A549 (cell line): ENCODE results near the gene PPP6R3. TPM values are rescaled to one million over a fixed set of nuclear protein-coding genes. Genes with fewer than 3 reads are reported as not detected.

Source experiments
- ATAC-seq, 2 experiments: fragments of 200-7000 bp in 1 of 2; fragments of >200 bp in 1 of 2; cut with Nextera tagmentation in 1 of 2; cut with Tn5 transposase in 1 of 2; 3 replicates each; pipeline versions ENCODE4 v1.8.0 to v1.9.1; 2018 to 2020; ENCODE audit warnings: mild to moderate bottlenecking in 1 of 2, moderate library complexity in 1 of 2
- CTCF ChIA-PET: fragments of 300-600 bp; sonication (Branson Sonifier 250); formaldehyde crosslinking; extraction: SDS; loops from one replicate; lab custom pipeline; 2021; ENCODE audit warnings: antibody characterized with exemption, inconsistent platforms; lab: Yijun Ruan, JAX
- POLR2A ChIA-PET: fragments of 350-600 bp; formaldehyde crosslinking; extraction: SDS; loops from one replicate; lab custom pipeline; 2021; ENCODE audit warnings: antibody characterized with exemption, inconsistent platforms; lab: Yijun Ruan, JAX
- DNase-seq, 2 experiments: peaks; one replicate each; pipeline versions ENCODE4 v3.0.0 to v3.0.0-alpha.2; 2011 to 2016; ENCODE audit warnings: low read depth in 1 of 2, low spot score in 1 of 2
- FAIRE-seq: peaks from 2 replicates; lab custom pipeline; 2011; peaks lifted over from hg19 to GRCh38; lab: Jason Lieb, UNC
- H3K27ac ChIP-seq, 2 experiments: fragments of >200 bp; sonication (Bioruptor Twin); formaldehyde crosslinking; 3 replicates each; pipeline ENCODE4 v1.5.1; 2016 to 2017
- H3K4me1 ChIP-seq: fragments of >200 bp; sonication (Bioruptor Twin); formaldehyde crosslinking; 3 replicates; pipeline ENCODE4 v1.6.1; 2016
- H3K4me2 ChIP-seq: fragments of >200 bp; sonication (Bioruptor Twin); formaldehyde crosslinking; 3 replicates; pipeline ENCODE4 v1.6.1; 2016
- H3K4me3 ChIP-seq: fragments of >200 bp; sonication (Bioruptor Twin); formaldehyde crosslinking; 3 replicates; pipeline ENCODE4 v1.5.1; 2016
- H3K9me3 ChIP-seq: fragments of >200 bp; sonication (Bioruptor Twin); formaldehyde crosslinking; 3 replicates; pipeline ENCODE4 v1.6.1; 2016
- ATOH8 ChIP-seq: fragments of 250-450 bp; sonication (Bioruptor Pico); IDR thresholded peaks from 2 replicates; pipeline ENCODE4 v1.5.0; 2020; ENCODE audit warnings: low read depth, mild to moderate bottlenecking, moderate library complexity
- CBX8 ChIP-seq: fragments of 200-600 bp; sonication (generic); IDR thresholded peaks from 2 replicates; pipeline ENCODE4 v1.6.1; 2016
- CEBPB ChIP-seq, 2 experiments: fragments of >200 bp in 1 of 2; sonication (Bioruptor Twin) in 1 of 2; formaldehyde crosslinking in 1 of 2; IDR thresholded peaks; 2 replicates each; pipeline ENCODE4 v1.6.1; 2012 to 2016
- CHD2 ChIP-seq: fragments of 150-350 bp; IDR thresholded peaks from 2 replicates; pipeline ENCODE4 v1.6.1; 2014; ENCODE audit warnings: low read length; ENCODE audit not compliant: partially characterized antibody
- CHD4 ChIP-seq: fragments of 200-600 bp; sonication (generic); IDR thresholded peaks from 2 replicates; pipeline ENCODE4 v1.6.1; 2016; ENCODE audit warnings: antibody characterized with exemption, mild to moderate bottlenecking, borderline replicate concordance
- EHF ChIP-seq: fragments of 250-450 bp; sonication (Bioruptor Pico); IDR thresholded peaks from 2 replicates; pipeline ENCODE4 v1.5.0; 2020; ENCODE audit warnings: mild to moderate bottlenecking
- EP300 ChIP-seq, 2 experiments: fragments of >200 bp; sonication (Bioruptor Twin); formaldehyde crosslinking; IDR thresholded peaks; 2 replicates in 1 of 2; 3 replicates in 1 of 2; pipeline ENCODE4 v1.6.1; 2016 to 2017
- FOXS1 ChIP-seq: fragments of 250-450 bp; sonication (Bioruptor Pico); IDR thresholded peaks from 2 replicates; pipeline ENCODE4 v1.5.0; 2020; ENCODE audit warnings: mild to moderate bottlenecking, moderate library complexity
- HEYL ChIP-seq: fragments of 250-450 bp; sonication (Bioruptor Pico); IDR thresholded peaks from 2 replicates; pipeline ENCODE4 v1.8.0; 2021; ENCODE audit warnings: mild to moderate bottlenecking, moderate library complexity
- HOXA7 ChIP-seq: fragments of 250-450 bp; sonication (Bioruptor Pico); IDR thresholded peaks from 2 replicates; pipeline ENCODE4 v1.5.0; 2020; ENCODE audit warnings: mild to moderate bottlenecking, moderate library complexity
- JUN ChIP-seq, 2 experiments: fragments of >200 bp; sonication (Bioruptor Twin); formaldehyde crosslinking; IDR thresholded peaks; 2 replicates in 1 of 2; 3 replicates in 1 of 2; pipeline ENCODE4 v1.6.1; 2016 to 2017
- JUNB ChIP-seq: fragments of >200 bp; sonication (Bioruptor Twin); formaldehyde crosslinking; IDR thresholded peaks from 2 replicates; pipeline ENCODE4 v1.6.1; 2016
- KDM5A ChIP-seq: fragments of 200-600 bp; sonication (generic); IDR thresholded peaks from 2 replicates; pipeline ENCODE4 v1.6.1; 2016; ENCODE audit warnings: antibody characterized with exemption, mild to moderate bottlenecking
- MAZ ChIP-seq: fragments of 150-350 bp; IDR thresholded peaks from 2 replicates; pipeline ENCODE4 v1.6.1; 2014; ENCODE audit warnings: antibody characterized with exemption, low read depth, low read length, borderline replicate concordance
- NFE2L2 ChIP-seq: fragments of 150-350 bp; conservative IDR thresholded peaks from 2 replicates; pipeline ENCODE4 v1.6.1; 2014; ENCODE audit warnings: low read length
- NR3C1 ChIP-seq: fragments of >200 bp; sonication (Bioruptor Twin); formaldehyde crosslinking; IDR thresholded peaks from 3 replicates; pipeline ENCODE4 v1.6.1; 2017
- RARB ChIP-seq: fragments of 250-450 bp; sonication (Bioruptor Pico); IDR thresholded peaks from 2 replicates; pipeline ENCODE4 v1.8.0; 2021; ENCODE audit warnings: mild to moderate bottlenecking, moderate library complexity
- RCOR1 ChIP-seq: fragments of 150-350 bp; IDR thresholded peaks from 2 replicates; pipeline ENCODE4 v1.6.1; 2014; ENCODE audit warnings: antibody characterized with exemption, low read length, low read depth
- RFX5 ChIP-seq: fragments of 450-650 bp; IDR thresholded peaks from 2 replicates; pipeline ENCODE4 v1.7.1; 2014; ENCODE audit warnings: antibody characterized with exemption, mild to moderate bottlenecking, moderate library complexity
- RNF2 ChIP-seq: fragments of 200-600 bp; sonication (generic); IDR thresholded peaks from 2 replicates; pipeline ENCODE4 v1.6.1; 2016; ENCODE audit warnings: low read depth, mild to moderate bottlenecking, antibody characterized with exemption, moderate library complexity, borderline replicate concordance
- SMC3 ChIP-seq: fragments of >200 bp; sonication (Bioruptor Twin); formaldehyde crosslinking; IDR thresholded peaks from 3 replicates; pipeline ENCODE4 v1.6.1; 2018; ENCODE audit warnings: inconsistent platforms
- SREBF2 ChIP-seq: fragments of 450-650 bp; IDR thresholded peaks from 2 replicates; pipeline ENCODE4 v1.6.1; 2014; ENCODE audit warnings: mild to moderate bottlenecking, moderate library complexity
- TFCP2L1 ChIP-seq: fragments of 250-450 bp; sonication (Bioruptor Pico); IDR thresholded peaks from 2 replicates; pipeline ENCODE4 v1.5.0; 2021; ENCODE audit warnings: mild to moderate bottlenecking
- TP53 ChIP-seq: fragments of 250-450 bp; sonication (Bioruptor Pico); IDR thresholded peaks from 2 replicates; pipeline ENCODE4 v1.5.0; 2021; ENCODE audit warnings: mild to moderate bottlenecking, moderate library complexity
- USF2 ChIP-seq: fragments of 450-650 bp; IDR thresholded peaks from 2 replicates; pipeline ENCODE4 v1.6.1; 2014; ENCODE audit warnings: antibody characterized with exemption
- ZC3H11A ChIP-seq: fragments of 450-650 bp; IDR thresholded peaks from 2 replicates; pipeline ENCODE4 v1.6.1; 2014; ENCODE audit warnings: antibody characterized with exemption, mild to moderate bottlenecking
- ZFP36 ChIP-seq: fragments of 450-650 bp; IDR thresholded peaks from 2 replicates; pipeline ENCODE4 v1.6.1; 2014; ENCODE audit warnings: borderline replicate concordance; ENCODE audit not compliant: partially characterized antibody
- ZNF302 ChIP-seq: fragments of 250-450 bp; sonication (Bioruptor Pico); IDR thresholded peaks from 2 replicates; pipeline ENCODE4 v1.9.0; 2021; ENCODE audit warnings: inconsistent platforms, mild to moderate bottlenecking, moderate library complexity
- ZSCAN20 ChIP-seq: fragments of 250-450 bp; sonication (Bioruptor Pico); IDR thresholded peaks from 2 replicates; pipeline ENCODE4 v1.8.0; 2022; ENCODE audit warnings: mild to moderate bottlenecking, moderate library complexity
- WGBS: methylation state at CpG from one replicate; pipeline ENCODE4 v1.1.6; 2017; ENCODE audit errors: missing lambda C conversion rate; 5-methylcytosine and 5-hydroxymethylcytosine counted together
- polyA plus RNA-seq, 4 experiments: library from polyadenylated mRNA; depleted of rRNA in 3 of 4; stranded (reverse); fragments of >200 nt; fragmentation: RNase III in 1 of 4; extraction: RNeasy Plus Mini Kit Qiagen cat#74134 plus additional on column Dnase treatment in 1 of 4; gene quantifications; 2 replicates in 3 of 4; 3 replicates in 1 of 4; pipeline ENCODE4 v1.2.3, GENCODE V29; 2011 to 2017

Gene PPP6R3
- polyA plus RNA-seq, 2 of the 4 experiments (the other 2 are of a cell fraction): 69.7 to 114 TPM

GRCh38 chr11:68441466-68442230 lies 18.9 kb upstream of the PPP6R3 start:
- POLR2A ChIA-PET: interaction anchor here (1.2 kb wide), 1 partner anchor 18 kb away, joined by 4 read pairs; no protein-coding TSS in a partner anchor
- no peaks in the 10 kb centered on the region for H3K9me3 ChIP-seq
- no peak for FAIRE-seq
- no peak for ATAC-seq
- no peak for TF ChIP-seq RARB
- TF ChIP-seq ATOH8 (CRISPR knock-in tag): no peak
- TF ChIP-seq ZSCAN20 (CRISPR knock-in tag): no peak
- TF ChIP-seq RNF2: no peak
- TF ChIP-seq CEBPB (IDR thresholded peaks at IDR 0.05): no peak
- no peak for TF ChIP-seq CBX8
- no peak for TF ChIP-seq JUNB
- no peak for TF ChIP-seq NFE2L2
- TF ChIP-seq EP300 (IDR thresholded peaks at IDR 0.05): no peak
- TF ChIP-seq CHD2: no peak
- TF ChIP-seq HEYL (CRISPR knock-in tag): no peak
- no peak for TF ChIP-seq TP53 (CRISPR knock-in tag)
- TF ChIP-seq CHD4: no peak
- TF ChIP-seq, all 56 proteins: peak for 0
- CTCF ChIA-PET: interaction anchor here (0.7 to 1.4 kb wide), 5 partner anchors 8 to 145 kb away, joined by 3 to 5 read pairs (median 3); no protein-coding TSS in a partner anchor
- Histone ChIP-seq H3K27ac (no peak overlapping the region), H3K4me2 (no peak overlapping the region), H3K4me1 (peaks cover 17% of the 10 kb centered on the region), H3K4me3 (no peak overlapping the region)
- WGBS: 70% methylated on average over 6 of the region's 6 CpGs
- DNase-seq: no peak

GRCh38 chr11:68442433-68442832 lies 18.1 kb upstream of the PPP6R3 start:
- 93% methylated on average over 10 of the region's 10 CpGs for WGBS
- no peak for TF ChIP-seq NFE2L2
- TF ChIP-seq NR3C1: no peak
- TF ChIP-seq RCOR1: no peak
- TF ChIP-seq TFCP2L1 (CRISPR knock-in tag): no peak
- TF ChIP-seq ZC3H11A: no peak
- TF ChIP-seq RNF2: no peak
- no peak for TF ChIP-seq ZFP36
- TF ChIP-seq, all 56 proteins: peak for 0

GRCh38 chr11:68444566-68444965 lies 16.0 kb upstream of the PPP6R3 start:
- WGBS: 78% methylated on average over 1 of the region's 6 CpGs

More at GRCh38 chr11:68442433-68442832, 18.1 kb upstream of the PPP6R3 start:
- Histone ChIP-seq H3K9me3 (no peaks in the 10 kb centered on the region), H3K4me1 (peaks cover 9% of the 10 kb centered on the region; the same call in 2 of the 3 replicates), H3K4me3 (no peak overlapping the region), H3K4me2 (no peak overlapping the region), H3K27ac (no peak overlapping the region)
- no peak for ATAC-seq
- CTCF ChIA-PET: interaction anchor here (0.7 to 1.0 kb wide), 3 partner anchors 9 to 86 kb away, joined by 3 to 4 read pairs (median 3); no protein-coding TSS in a partner anchor
- no peak for DNase-seq
- POLR2A ChIA-PET: interaction anchor here (0.5 to 1.2 kb wide), 2 partner anchors 17 to 28 kb away, joined by 4 to 5 read pairs; no protein-coding TSS in a partner anchor
- FAIRE-seq: no peak

More at GRCh38 chr11:68444566-68444965, 16.0 kb upstream of the PPP6R3 start:
- ChIA-PET CTCF (interaction anchor here (0.8 kb wide), 1 partner anchor 187 kb away, joined by 3 read pairs; no protein-coding TSS in a partner anchor), POLR2A (no interaction called here)
- Histone ChIP-seq H3K4me1 (0 out of 3 replicates have a peak, but pooled peaks cover 6% of the 10 kb centered on the region), H3K4me2 (no peak overlapping the region), H3K9me3 (no peaks in the 10 kb centered on the region), H3K4me3 (no peak overlapping the region), H3K27ac (no peak overlapping the region)
- FAIRE-seq (no peak), ATAC-seq (no peak), DNase-seq (no peak)
- TF ChIP-seq EHF (CRISPR knock-in tag) (no peak), SREBF2 (no peak), KDM5A (no peak), FOXS1 (CRISPR knock-in tag) (no peak), NFE2L2 (no peak), MAZ (no peak), ZNF302 (CRISPR knock-in tag) (no peak), HOXA7 (CRISPR knock-in tag) (no peak), JUN (IDR thresholded peaks at IDR 0.05) (no peak), RFX5 (no peak), USF2 (no peak), RNF2 (no peak), HEYL (CRISPR knock-in tag) (no peak), TFCP2L1 (CRISPR knock-in tag) (no peak), CHD2 (no peak), SMC3 (no peak)
